WTC11 (cell line): ENCODE measurements around the gene WFDC6.

Experiments
- ATF1 ChIP-seq: sonication (generic); formaldehyde crosslinking; IDR thresholded peaks from 2 replicates; pipeline ENCODE4 v1.8.1; 2023; ENCODE audit warnings: mild to moderate bottlenecking, moderate library complexity, missing genetic modification reagents
- ATF2 ChIP-seq: sonication (generic); formaldehyde crosslinking; IDR thresholded peaks from 2 replicates; pipeline ENCODE4 v1.8.1; 2022; ENCODE audit warnings: low read depth, missing genetic modification reagents, borderline replicate concordance
- CREB1 ChIP-seq: sonication (generic); formaldehyde crosslinking; IDR thresholded peaks from 2 replicates; pipeline ENCODE4 v1.8.0; 2023; ENCODE audit warnings: mild to moderate bottlenecking, missing genetic modification reagents
- CTCF ChIP-seq: fragments of 200-600 bp; IDR thresholded peaks from 2 replicates; pipeline ENCODE4 v1.8.0; 2022; ENCODE audit warnings: antibody characterized with exemption
- E2F4 ChIP-seq: sonication (generic); formaldehyde crosslinking; IDR thresholded peaks from 2 replicates; pipeline ENCODE4 v1.8.1; 2022; ENCODE audit warnings: low read depth, mild to moderate bottlenecking, moderate library complexity, missing genetic modification reagents, borderline replicate concordance
- E2F5 ChIP-seq: sonication (generic); formaldehyde crosslinking; IDR thresholded peaks from 2 replicates; pipeline ENCODE4 v1.8.1; 2022; ENCODE audit warnings: mild to moderate bottlenecking, moderate library complexity, missing genetic modification reagents
- ESRRA ChIP-seq: sonication (generic); formaldehyde crosslinking; IDR thresholded peaks from 2 replicates; pipeline ENCODE4 v1.8.1; 2022; ENCODE audit warnings: mild to moderate bottlenecking, missing genetic modification reagents, borderline replicate concordance
- FOXP4 ChIP-seq: sonication (generic); formaldehyde crosslinking; IDR thresholded peaks from 2 replicates; pipeline ENCODE4 v1.8.0; 2022; ENCODE audit warnings: mild to moderate bottlenecking, missing genetic modification reagents
- GABPB1 ChIP-seq: sonication (generic); formaldehyde crosslinking; IDR thresholded peaks from 2 replicates; pipeline ENCODE4 v1.8.1; 2023; ENCODE audit warnings: mild to moderate bottlenecking, missing genetic modification reagents
- MLX ChIP-seq: sonication (generic); formaldehyde crosslinking; IDR thresholded peaks from 2 replicates; pipeline ENCODE4 v1.8.1; 2023; ENCODE audit warnings: mild to moderate bottlenecking, missing genetic modification reagents, moderate library complexity
- USF2 ChIP-seq: sonication (generic); formaldehyde crosslinking; IDR thresholded peaks from 2 replicates; pipeline ENCODE4 v1.8.1; 2023; ENCODE audit warnings: mild to moderate bottlenecking, missing genetic modification reagents, moderate library complexity
- ZNF416 ChIP-seq: fragments of 250-450 bp; sonication (Bioruptor Pico); IDR thresholded peaks from 2 replicates; pipeline ENCODE4 v1.9.0; 2021; ENCODE audit warnings: mild to moderate bottlenecking, inconsistent platforms

GRCh38 chr20:45508068-45508886, 31.0 kb downstream of the WFDC6 start:
- TF ChIP-seq ESRRA (CRISPR knock-in tag) (no peak), E2F5 (CRISPR knock-in tag) (no peak), CREB1 (no peak), USF2 (CRISPR knock-in tag) (no peak), CTCF (no peak), MLX (CRISPR knock-in tag) (no peak), ZNF416 (CRISPR knock-in tag) (no peak), GABPB1 (0 out of 2 replicates have a peak, but pooled peaks have one; percentile 42), ATF2 (CRISPR knock-in tag) (no peak), E2F4 (CRISPR knock-in tag) (no peak), FOXP4 (CRISPR knock-in tag) (no peak), ATF1 (CRISPR knock-in tag) (no peak)
